Suppressor macrophage (primary cell): ENCODE results near the gene SLC19A1.

Source experiments
- DNase-seq, 4 experiments: peaks; one replicate each; pipeline ENCODE4 v3.0.0-alpha.2; 2020 to 2022
- total RNA-seq, 17 experiments: gene quantifications; one replicate each; lab custom pipeline; 2026; ENCODE audit warnings: mixed read lengths in 6 of 17, inconsistent platforms in 3 of 17; lab: John Stamatoyannopoulos, UW

SLC19A1 gene
- 0.55 to 19.0 (median 5.9) reads per million in 17 experiments for total RNA-seq

- peak; percentile 79 to 95 (median 89) for DNase-seq
These were observed at the start of gene SLC19A1 for GRCh38 chr21:45542242-45542666. Gene SLC19A1 (minus strand): TSS chr21:45542440. CDS start chr21:45537959, 4,481 bp downstream.

GRCh38 chr21:45591619-45592207, 49.5 kb upstream of the SLC19A1 start:
- no peak for DNase-seq

GRCh38 chr21:45590726-45591618, 48.7 kb upstream of the SLC19A1 start:
- DNase-seq = peak; percentile 27 to 66 (median 54)

DNA sequence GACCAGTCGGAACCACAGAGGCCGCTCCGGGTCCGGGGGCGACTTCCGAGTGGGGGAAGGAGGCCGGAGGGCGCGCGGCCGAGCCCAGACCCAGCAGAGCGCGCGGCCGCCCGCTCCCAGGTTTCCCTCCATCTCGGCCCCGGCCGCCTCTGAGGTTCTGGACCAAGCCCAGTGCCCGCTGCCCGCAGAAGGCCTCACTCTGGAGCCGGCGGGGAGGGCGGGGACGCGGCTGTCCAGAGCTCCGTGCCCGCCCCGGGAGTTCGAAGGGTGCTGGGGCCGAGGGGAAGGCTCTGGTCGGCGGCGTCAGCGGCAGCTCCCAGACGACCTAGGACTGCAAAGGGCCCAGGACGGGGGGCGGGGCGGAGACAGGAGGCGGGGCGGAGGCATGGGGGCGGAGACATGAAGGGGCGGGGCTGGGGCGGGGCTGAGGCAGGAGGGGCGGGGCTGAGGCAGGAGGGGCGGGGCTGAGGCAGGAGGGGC, 48.0 kb upstream of the SLC19A1 start:
- DNase-seq = peak; percentile 50 to 83 (median 74)

GRCh38 chr21:45589686-45590245, 47.5 kb upstream of the SLC19A1 start:
- peak in 1 of 4 experiments; percentile 12 for DNase-seq

GRCh38 chr21:45588871-45589491, 46.7 kb upstream of the SLC19A1 start:
- DNase-seq = no peak

- DNase-seq = no peak
These were observed 46.0 kb upstream of the SLC19A1 start for GRCh38 chr21:45588086-45588825.

DNA sequence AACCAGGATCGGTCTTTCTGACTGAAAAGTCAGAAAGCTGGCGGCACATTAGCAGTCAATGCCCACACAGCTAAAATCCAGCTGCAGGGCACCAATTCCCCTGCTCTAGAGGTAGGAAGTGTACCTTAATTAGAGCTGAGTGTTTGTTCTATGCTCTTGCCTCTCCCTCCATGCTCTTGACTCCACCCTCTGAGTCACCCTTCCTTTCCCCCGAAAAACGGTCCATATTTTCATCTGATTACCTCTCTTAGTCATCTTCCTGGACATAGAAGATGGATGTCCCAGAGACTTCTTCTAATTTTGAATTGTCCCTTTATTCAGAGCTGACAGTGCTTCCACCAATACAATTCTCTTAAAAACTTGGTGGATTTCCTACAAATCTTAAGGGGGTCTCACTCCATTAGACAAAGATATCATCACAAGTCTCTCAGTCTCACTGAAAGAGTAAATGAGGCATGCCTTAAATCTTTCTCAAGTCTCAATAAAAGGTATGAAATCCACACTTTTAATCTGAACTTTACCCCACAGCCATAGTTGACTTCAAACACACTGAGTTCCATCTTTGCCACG, 44.1 kb upstream of the SLC19A1 start:
- DNase-seq = no peak

DNA sequence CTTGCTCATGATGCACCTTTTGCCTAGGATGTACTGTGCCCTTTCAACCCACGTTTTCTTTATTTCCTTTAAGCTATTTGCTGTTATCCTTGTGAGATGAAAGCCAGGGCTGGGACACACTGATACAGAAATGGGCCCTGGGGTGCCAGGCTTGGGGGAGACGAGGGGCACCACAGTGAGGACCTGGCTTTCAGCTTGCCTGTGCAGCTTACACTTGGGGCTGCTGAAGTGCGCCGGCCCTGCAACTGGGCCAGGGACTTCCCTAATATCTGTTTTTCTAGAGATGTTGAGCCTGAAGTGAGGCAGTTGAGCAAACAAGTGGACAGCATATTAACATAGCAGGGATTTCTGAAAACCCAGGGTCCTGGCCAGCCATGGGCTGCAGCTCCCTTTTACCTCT, 42.5 kb upstream of the SLC19A1 start:
- no peak for DNase-seq

GRCh38 chr21:45583831-45584509, 41.7 kb upstream of the SLC19A1 start:
- no peak for DNase-seq

DNA sequence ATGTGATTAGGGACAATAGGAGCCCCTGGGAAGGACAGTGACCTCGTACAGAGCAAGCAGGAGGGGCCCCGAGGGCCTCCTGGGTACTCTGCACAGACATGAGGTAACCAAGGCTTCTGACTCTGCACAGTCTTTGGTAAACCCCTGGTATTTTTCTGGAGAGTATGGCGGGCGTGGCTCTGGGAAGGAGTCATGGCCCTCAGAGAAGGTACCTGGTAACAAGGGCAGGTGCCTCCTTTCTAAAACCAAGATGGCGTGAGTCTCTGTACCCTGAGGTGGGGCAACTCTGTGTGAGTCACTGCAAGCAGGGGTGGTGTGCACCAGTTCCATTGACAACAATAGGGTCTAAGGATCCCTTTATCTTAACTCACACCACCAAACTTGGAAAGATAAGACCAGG, 39.9 kb upstream of the SLC19A1 start:
- no peak for DNase-seq

DNA sequence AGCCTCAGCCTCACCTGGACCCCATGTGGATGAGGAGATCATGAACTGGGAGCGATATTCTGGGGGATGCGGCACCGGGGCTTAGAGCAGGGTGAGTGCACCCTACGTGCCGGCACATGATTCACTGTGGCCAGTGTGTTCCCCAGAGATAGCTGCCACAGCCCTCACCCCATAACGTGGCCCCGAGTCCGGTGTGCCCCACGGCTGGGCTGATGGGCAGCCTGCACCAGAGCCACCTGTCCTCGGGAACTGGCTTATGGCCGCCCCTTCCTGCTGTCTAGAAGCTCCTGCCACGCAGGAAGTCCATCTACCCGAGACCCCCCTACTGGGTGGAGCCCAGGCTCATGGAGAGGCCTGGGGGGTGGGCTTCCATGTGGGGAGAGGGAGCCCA, 39.1 kb upstream of the SLC19A1 start:
- DNase-seq = no peak

DNA sequence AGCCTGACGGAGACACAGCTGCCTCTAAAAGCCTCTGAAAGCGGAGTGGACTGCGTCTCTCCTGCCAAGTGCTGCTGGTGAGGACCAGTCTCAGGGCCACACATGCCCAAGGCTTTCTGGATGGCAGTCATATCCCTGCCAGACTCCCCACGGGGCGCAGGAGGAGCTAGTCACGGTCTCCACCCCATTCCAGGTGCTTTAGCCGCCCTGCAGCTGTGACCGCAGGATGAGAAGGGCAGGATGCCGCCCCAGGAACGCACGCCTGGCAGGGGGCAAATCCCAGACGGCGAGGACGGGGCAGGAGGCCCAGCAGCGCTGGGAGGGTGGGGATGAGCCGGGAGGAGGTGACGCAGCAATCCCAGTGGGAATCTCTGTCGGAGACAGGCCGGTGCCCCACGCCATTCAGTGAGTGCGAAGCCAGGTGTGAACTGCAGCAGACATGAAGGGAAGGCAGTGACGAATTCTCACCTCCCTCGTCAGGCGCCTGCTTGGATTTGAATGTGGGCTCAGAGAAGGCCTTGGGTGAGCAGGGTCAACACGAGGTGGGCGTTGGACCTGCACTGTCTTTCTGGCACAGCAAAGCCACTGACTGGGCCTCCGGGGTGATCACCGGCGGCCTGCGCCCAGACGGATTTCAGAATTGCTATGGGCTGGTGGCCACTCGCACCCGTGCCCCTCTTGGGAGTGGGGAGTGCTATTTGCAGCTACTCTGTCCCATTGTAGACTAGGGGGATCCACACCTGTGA, 38.5 kb upstream of the SLC19A1 start:
- DNase-seq = no peak

GRCh38 chr21:45580181-45580575, 37.9 kb upstream of the SLC19A1 start:
- DNase-seq = no peak

GRCh38 chr21:45579383-45580180, 37.3 kb upstream of the SLC19A1 start:
- DNase-seq = no peak

- DNase-seq = no peak
These were observed 36.7 kb upstream of the SLC19A1 start for GRCh38 chr21:45578811-45579381.

DNA sequence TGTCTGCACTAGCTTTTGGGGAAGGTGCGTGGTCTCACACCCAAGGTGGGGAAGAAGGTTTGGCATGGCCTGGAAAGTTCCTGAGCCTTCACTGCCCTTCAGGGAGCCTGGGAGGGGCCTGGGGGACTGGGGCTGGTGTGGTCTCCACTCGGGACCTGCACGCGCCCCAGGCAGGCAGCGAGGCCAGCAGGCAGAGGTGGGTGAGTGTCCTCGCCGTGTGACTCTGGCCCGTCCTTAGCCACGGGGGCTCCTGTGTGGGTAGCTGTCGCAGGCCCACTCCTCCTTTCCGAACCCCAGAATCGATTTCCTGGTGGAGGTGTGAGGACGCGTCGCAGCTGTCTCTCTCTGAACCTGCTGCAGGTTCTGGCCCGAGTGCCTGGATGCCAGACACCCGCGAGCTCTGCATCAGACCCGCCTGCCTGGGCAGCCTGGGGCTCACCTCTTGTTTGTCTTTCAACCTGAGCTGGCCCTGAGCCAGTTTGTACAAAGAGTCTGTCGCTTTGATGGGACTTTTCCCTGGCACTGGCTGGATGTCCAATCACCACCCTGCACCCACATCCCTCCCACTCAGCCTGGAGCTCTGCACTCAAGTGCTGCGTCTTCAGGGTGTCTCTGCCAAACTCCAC, 36.0 kb upstream of the SLC19A1 start:
- DNase-seq = no peak

GRCh38 chr21:45577801-45578175, 35.5 kb upstream of the SLC19A1 start:
- DNase-seq = no peak
